SJCRH30 (cell line): ENCODE results near the gene TOM1L2. TPM values are rescaled to one million over a fixed set of nuclear protein-coding genes. Genes with fewer than 3 reads are reported as not detected.
A peak's percentile ranks its signal among the peaks of the same experiment; 100 is the strongest.
"Not testable (repeated sequence)": the region's sequence is repeated elsewhere in the genome, so short reads cannot be mapped to it uniquely, and the experiment has no call there.

Experiments used
- DNase-seq, 2 experiments: peaks; one replicate each; pipeline ENCODE4 v3.0.0-alpha.2; 2015 to 2020
- H3K27ac ChIP-seq: fragments of 250-450 bp; sonication (Bioruptor Pico); 2 replicates; pipeline ENCODE4 v1.5.1; 2020; ENCODE audit warnings: mild to moderate bottlenecking, moderate library complexity
- H3K27me3 ChIP-seq: fragments of 250-450 bp; sonication (Bioruptor Pico); 2 replicates; pipeline ENCODE4 v1.5.1; 2020; ENCODE audit warnings: mild to moderate bottlenecking, moderate library complexity
- H3K36me3 ChIP-seq: fragments of 250-450 bp; sonication (Bioruptor Pico); 2 replicates; pipeline ENCODE4 v1.5.1; 2020; ENCODE audit warnings: mild to moderate bottlenecking, moderate library complexity
- H3K4me1 ChIP-seq: fragments of 250-450 bp; sonication (Bioruptor Pico); 2 replicates; pipeline ENCODE4 v1.5.1; 2020; ENCODE audit warnings: mild to moderate bottlenecking, moderate library complexity
- H3K4me3 ChIP-seq: fragments of 250-450 bp; sonication (Bioruptor Pico); 2 replicates; pipeline ENCODE4 v1.5.1; 2020; ENCODE audit warnings: mild to moderate bottlenecking, moderate library complexity
- H3K9me3 ChIP-seq: fragments of 250-450 bp; sonication (Bioruptor Pico); replicated peaks from 2 replicates; pipeline ENCODE4 v1.5.1; 2020; ENCODE audit warnings: mild to moderate bottlenecking, moderate library complexity
- total RNA-seq: library from RNA; depleted of rRNA; stranded (reverse); fragments of >200 nt; shearing (Covaris generic); gene quantifications from 2 replicates; pipeline ENCODE4 v1.2.3, GENCODE V29; 2014

The TOM1L2 gene
- total RNA-seq, 1 experiment from 2014 or later, result 30.0 TPM

DNA sequence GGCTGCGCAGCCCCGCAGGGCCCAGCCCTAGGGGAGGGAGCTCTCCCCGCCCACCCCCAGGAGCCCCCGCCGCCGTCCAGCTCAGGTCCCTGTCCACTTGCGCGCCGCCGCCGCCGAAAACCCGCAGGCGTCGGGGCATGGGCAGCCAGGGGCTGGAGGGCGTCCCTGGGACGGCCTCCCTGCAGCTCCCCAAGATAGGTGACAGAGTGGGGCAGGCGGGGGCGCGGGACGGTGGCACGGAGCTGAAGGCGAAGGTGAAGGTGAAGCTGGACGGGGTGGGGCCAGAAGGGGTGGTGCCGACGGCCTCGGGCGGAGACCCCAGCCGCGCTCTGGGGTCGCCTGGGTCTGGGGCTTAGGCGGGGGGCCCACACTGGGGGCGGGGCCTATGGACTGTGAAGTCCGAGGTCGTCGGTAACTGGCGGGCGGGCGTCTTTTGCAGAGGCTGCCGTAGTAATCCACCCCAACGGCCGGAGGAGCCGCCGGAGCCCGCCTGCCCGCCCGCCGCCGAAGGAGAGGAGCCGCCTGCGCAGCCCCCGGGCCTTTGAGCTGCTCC lies 162.6 kb downstream of the TOM1L2 start:
- peaks cover 18% of the 10 kb centered on the region for H3K4me1 ChIP-seq
- H3K27me3 ChIP-seq, result no peaks in the 10 kb centered on the region
- H3K36me3 ChIP-seq, result peaks cover 52% of the 10 kb centered on the region
- no peak for DNase-seq
- H3K27ac ChIP-seq, result no peak overlapping the region
- H3K9me3 ChIP-seq, result no peaks in the 10 kb centered on the region
- no peak overlapping the region for H3K4me3 ChIP-seq

- Histone ChIP-seq H3K27ac (no peak overlapping the region), H3K27me3 (no peaks in the 10 kb centered on the region), H3K36me3 (peaks cover 60% of the 10 kb centered on the region), H3K9me3 (no peaks in the 10 kb centered on the region), H3K4me3 (no peak overlapping the region), H3K4me1 (peaks cover 10% of the 10 kb centered on the region)
- peak in 1 of 2 experiments; percentile 51 for DNase-seq
Measured at GRCh38 chr17:17808706-17809432, 163.3 kb downstream of the TOM1L2 start.

DNA sequence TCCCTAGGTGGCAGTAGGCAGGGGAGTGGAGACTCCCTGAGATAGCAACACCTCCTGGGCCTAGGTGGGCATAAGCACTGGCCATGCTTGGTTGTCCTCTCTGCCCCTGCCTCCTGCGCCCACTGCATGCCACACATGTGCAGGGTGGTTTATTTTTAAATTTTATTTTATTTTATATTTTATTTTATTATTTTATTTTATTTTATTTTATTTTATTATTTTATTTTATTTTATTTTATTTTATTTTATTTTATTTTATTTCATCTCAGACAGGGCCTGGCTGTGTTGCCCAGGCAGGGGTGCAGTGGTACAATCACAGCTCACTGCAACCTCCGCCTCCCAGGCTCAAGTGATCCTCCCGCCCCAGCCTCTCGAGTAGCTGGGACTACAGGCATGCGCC lies 164.0 kb downstream of the TOM1L2 start:
- not testable (repeated sequence) for H3K4me3 ChIP-seq, H3K9me3 ChIP-seq, H3K27ac ChIP-seq, DNase-seq, H3K27me3 ChIP-seq, H3K4me1 ChIP-seq
- H3K36me3 ChIP-seq, result peaks cover 66% of the 10 kb centered on the region

- peaks cover 4% of the 10 kb centered on the region; the same call in 1 of the 2 replicates for H3K4me1 ChIP-seq
- H3K27ac ChIP-seq, result no peak overlapping the region
Measured at GRCh38 chr17:17807440-17807839, 164.8 kb downstream of the TOM1L2 start.

DNA sequence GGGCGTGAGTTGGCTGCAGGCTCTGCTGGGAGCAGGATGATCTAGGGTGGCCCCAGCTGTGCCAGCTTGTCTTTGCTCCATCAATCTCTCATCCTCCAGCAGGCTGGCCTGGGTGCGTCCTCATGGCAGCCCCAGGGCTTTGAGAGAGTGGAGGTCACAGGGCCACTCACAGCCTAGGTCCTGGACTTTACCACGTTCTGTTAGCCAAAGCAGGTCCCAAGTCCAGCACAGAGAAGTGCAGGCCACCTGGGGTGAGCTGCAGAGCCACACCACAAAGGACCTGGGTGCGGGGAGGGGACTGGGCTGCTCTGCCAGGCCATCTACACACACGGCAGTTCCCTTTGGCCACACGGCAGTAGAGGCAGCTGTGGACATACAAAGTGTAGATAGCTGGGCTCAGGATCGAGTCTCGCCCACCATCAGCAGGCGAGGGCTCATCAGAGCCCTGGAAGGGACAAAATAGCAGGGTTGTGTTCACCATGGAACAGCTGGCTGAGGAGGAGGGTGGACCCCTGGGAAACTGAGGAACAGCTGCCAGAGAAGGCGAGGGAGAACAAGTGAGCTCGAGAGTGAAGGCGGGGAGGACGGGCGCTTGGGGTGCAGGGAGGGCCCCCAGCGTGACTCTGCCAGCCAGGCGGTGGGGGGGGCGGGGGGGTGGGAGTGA lies 165.5 kb downstream of the TOM1L2 start:
- no peaks in the 10 kb centered on the region for H3K4me1 ChIP-seq
- peak in 1 of 2 experiments; percentile 53 for DNase-seq
- no peaks in the 10 kb centered on the region for H3K9me3 ChIP-seq
- H3K27ac ChIP-seq, result no peak overlapping the region
- no peak overlapping the region for H3K4me3 ChIP-seq
- peaks cover 75% of the 10 kb centered on the region for H3K36me3 ChIP-seq
- no peaks in the 10 kb centered on the region for H3K27me3 ChIP-seq

More at GRCh38 chr17:17807440-17807839, 164.8 kb downstream of the TOM1L2 start:
- Histone ChIP-seq H3K36me3 (peaks cover 71% of the 10 kb centered on the region), H3K9me3 (no peaks in the 10 kb centered on the region), H3K27me3 (no peaks in the 10 kb centered on the region), H3K4me3 (no peak overlapping the region)
- DNase-seq, result no peak

GRCh38 chr17:17806035-17806434 lies 166.2 kb downstream of the TOM1L2 start:
- H3K27me3 ChIP-seq, result no peaks in the 10 kb centered on the region
- H3K9me3 ChIP-seq, result no peaks in the 10 kb centered on the region
- H3K27ac ChIP-seq, result no peak overlapping the region
- DNase-seq, result no peak
- no peaks in the 10 kb centered on the region for H3K4me1 ChIP-seq
- peaks cover 79% of the 10 kb centered on the region for H3K36me3 ChIP-seq
- no peak overlapping the region for H3K4me3 ChIP-seq

GRCh38 chr17:17805575-17805974 lies 166.6 kb downstream of the TOM1L2 start:
- Histone ChIP-seq H3K9me3 (no peaks in the 10 kb centered on the region), H3K4me3 (no peak overlapping the region), H3K4me1 (no peaks in the 10 kb centered on the region), H3K27ac (no peak overlapping the region), H3K36me3 (peaks cover 77% of the 10 kb centered on the region), H3K27me3 (no peaks in the 10 kb centered on the region)
- no peak for DNase-seq

DNA sequence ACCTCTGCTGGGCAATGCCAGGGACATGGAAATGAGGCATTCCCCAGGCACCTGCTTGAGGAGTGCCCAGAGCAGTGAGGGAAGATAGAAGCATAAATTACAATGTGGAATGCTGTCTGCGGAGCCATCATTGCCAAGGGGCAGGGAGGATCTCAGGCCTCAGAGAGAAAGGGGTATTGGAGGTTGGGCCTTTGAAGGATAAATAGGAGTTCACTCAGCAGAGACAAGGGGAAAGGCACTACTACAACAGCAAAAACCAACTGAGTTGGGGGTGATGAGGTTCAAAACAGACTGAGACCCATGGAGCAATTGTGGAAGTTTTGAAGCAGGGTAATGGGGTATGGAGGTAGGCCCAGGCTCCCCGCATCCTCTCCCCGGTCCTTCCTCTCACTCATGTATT lies 168.2 kb downstream of the TOM1L2 start:
- Histone ChIP-seq H3K36me3 (peaks cover 80% of the 10 kb centered on the region), H3K4me3 (no peak overlapping the region), H3K27ac (no peak overlapping the region), H3K9me3 (no peaks in the 10 kb centered on the region), H3K27me3 (no peaks in the 10 kb centered on the region), H3K4me1 (no peaks in the 10 kb centered on the region)
- no peak for DNase-seq

DNA sequence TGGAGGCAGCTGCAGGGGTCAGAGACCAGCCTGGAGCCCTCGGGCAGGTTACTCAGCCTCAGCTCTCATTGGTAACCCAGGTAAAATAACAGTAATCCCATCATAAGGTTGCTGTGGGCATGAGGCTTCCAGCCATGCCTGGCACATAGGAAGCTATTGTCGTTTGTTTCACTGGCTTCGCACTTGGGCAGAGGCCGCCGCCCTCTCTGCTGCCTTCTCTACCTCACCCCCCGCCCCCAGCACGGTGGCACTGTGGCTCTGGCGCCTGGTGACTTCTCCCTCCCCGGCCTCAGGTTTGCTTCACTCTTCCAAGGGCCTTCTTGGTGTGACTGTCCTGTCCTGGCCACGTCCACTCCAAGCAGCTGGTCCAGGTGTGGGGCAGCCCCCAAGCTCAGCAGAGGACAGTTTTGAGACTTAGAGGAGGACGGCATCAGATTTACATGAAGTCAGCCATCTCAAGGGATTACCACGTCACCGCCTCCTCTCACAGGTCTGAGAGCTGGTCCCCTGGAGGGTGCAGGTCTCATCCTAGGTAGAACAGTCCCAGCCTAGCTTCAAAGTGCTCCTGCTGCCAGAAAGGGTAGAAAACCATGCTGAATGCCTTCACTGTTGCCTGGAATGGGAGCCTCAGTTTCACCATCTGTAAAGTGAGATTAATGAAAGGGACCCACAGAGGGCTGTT lies 170.3 kb downstream of the TOM1L2 start:
- no peak for DNase-seq
- Histone ChIP-seq H3K4me1 (no peaks in the 10 kb centered on the region), H3K36me3 (peaks cover 86% of the 10 kb centered on the region), H3K27me3 (no peaks in the 10 kb centered on the region), H3K27ac (no peak overlapping the region), H3K4me3 (no peak overlapping the region), H3K9me3 (no peaks in the 10 kb centered on the region)

- Histone ChIP-seq H3K27ac (no peak overlapping the region), H3K27me3 (no peaks in the 10 kb centered on the region), H3K36me3 (peaks cover 89% of the 10 kb centered on the region), H3K4me1 (no peaks in the 10 kb centered on the region), H3K9me3 (no peaks in the 10 kb centered on the region), H3K4me3 (no peak overlapping the region)
- no peak for DNase-seq
Measured at GRCh38 chr17:17800504-17801021, 171.6 kb downstream of the TOM1L2 start.

GRCh38 chr17:17798573-17799255 lies 173.5 kb downstream of the TOM1L2 start:
- no peaks in the 10 kb centered on the region for H3K9me3 ChIP-seq
- DNase-seq, result no peak
- no peak overlapping the region for H3K27ac ChIP-seq
- no peaks in the 10 kb centered on the region for H3K4me1 ChIP-seq
- peaks cover 89% of the 10 kb centered on the region for H3K36me3 ChIP-seq
- H3K4me3 ChIP-seq, result no peak overlapping the region
- no peaks in the 10 kb centered on the region for H3K27me3 ChIP-seq

- Histone ChIP-seq H3K4me1 (no peaks in the 10 kb centered on the region), H3K9me3 (no peaks in the 10 kb centered on the region), H3K4me3 (no peak overlapping the region), H3K27ac (no peak overlapping the region), H3K36me3 (peaks cover 88% of the 10 kb centered on the region), H3K27me3 (no peaks in the 10 kb centered on the region)
- DNase-seq, result no peak
Measured at GRCh38 chr17:17798010-17798556, 174.1 kb downstream of the TOM1L2 start.

DNA sequence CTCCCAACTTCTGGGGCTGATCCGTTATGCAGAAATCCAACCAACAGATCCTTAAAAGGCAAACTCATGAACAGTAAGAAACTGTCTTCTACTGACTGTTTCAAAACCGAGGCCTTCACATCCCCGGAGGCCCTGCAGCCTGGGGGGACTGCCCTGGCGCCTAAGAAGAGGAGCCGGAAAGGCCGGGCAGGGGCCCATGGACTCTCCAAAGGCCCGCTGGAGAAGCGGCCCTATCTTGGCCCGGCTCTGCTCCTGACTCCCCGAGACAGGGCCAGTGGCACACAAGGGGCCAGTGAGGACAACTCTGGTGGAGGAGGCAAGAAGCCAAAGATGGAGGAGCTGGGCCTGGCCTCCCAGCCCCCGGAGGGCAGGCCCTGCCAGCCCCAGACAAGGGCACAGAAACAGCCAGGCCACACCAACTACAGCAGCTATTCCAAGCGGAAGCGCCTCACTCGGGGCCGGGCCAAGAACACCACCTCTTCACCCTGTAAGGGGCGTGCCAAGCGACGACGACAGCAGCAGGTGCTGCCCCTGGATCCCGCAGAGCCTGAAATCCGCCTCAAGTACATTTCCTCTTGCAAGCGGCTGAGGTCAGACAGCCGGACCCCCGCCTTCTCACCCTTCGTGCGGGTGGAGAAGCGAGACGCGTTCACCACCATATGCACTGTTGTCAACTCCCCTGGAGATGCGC lies 174.9 kb downstream of the TOM1L2 start:
- H3K36me3 ChIP-seq, result peaks cover 85% of the 10 kb centered on the region
- no peak overlapping the region for H3K27ac ChIP-seq
- H3K9me3 ChIP-seq, result no peaks in the 10 kb centered on the region
- DNase-seq, result no peak
- no peaks in the 10 kb centered on the region for H3K27me3 ChIP-seq
- no peak overlapping the region for H3K4me3 ChIP-seq
- no peaks in the 10 kb centered on the region for H3K4me1 ChIP-seq

DNA sequence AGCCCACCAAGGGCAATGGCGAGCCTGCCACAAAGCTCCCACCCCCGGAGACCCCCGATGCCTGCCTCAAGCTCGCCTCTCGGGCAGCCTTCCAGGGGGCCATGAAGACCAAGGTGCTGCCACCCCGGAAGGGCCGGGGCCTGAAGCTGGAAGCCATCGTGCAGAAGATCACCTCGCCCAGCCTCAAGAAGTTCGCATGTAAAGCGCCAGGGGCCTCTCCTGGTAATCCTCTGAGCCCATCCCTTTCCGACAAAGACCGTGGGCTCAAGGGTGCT lies 175.5 kb downstream of the TOM1L2 start:
- Histone ChIP-seq H3K4me1 (no peaks in the 10 kb centered on the region), H3K36me3 (peaks cover 80% of the 10 kb centered on the region), H3K27me3 (no peaks in the 10 kb centered on the region), H3K4me3 (no peak overlapping the region), H3K9me3 (no peaks in the 10 kb centered on the region), H3K27ac (no peak overlapping the region)
- DNase-seq, result no peak
